LNCaP clone FGC (cell line): Measurements from ENCODE around the gene WWP2.

Source experiments
- DNase-seq: peaks from one replicate; pipeline ENCODE4 v3.0.0-alpha.2; 2011; ENCODE audit warnings: low read depth
- H3K4me3 ChIP-seq: 2 replicates; pipeline ENCODE4 v1.5.1; 2011; ENCODE audit warnings: mild to moderate bottlenecking, low read depth, low read length, control low read depth
- CTCF ChIP-seq: IDR thresholded peaks from 2 replicates; pipeline ENCODE4 v1.5.1; 2012; ENCODE audit warnings: mild to moderate bottlenecking; ENCODE audit not compliant: control insufficient read depth, insufficient read depth; ENCODE audit errors: extremely low read depth

The WWP2 gene

DNA sequence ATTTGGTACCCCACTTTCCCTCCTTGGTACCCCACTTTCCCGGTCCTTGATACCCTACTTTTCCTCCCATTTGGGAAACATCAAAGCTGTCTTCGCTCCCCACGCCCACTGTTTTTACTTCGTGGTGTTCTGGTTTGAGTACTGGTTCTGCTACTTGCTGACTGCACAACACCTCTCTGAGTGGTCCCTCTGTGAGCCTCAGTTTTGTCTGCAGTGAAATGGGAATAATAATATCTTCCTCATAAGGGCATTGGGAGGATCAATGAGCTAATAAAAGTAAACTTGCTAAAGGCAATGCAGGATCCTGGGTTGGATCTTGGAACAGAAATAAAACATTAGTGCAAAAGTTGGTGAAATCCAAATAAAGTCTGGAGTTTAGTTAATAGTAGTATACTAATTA is 119.0 kb downstream of the WWP2 start:
- DNase-seq: no peak
- no peak for TF ChIP-seq CTCF
- H3K4me3 ChIP-seq: no peak overlapping the region

GRCh38 chr16:69883744-69884143 is 121.6 kb downstream of the WWP2 start:
- no peak for DNase-seq

GRCh38 chr16:69885722-69886121 is 123.6 kb downstream of the WWP2 start:
- H3K4me3 ChIP-seq: no peak overlapping the region
- no peak for DNase-seq
- no peak for TF ChIP-seq CTCF

More at GRCh38 chr16:69883744-69884143, 121.6 kb downstream of the WWP2 start:
- H3K4me3 ChIP-seq: no peak overlapping the region
- TF ChIP-seq CTCF: no peak

DNA sequence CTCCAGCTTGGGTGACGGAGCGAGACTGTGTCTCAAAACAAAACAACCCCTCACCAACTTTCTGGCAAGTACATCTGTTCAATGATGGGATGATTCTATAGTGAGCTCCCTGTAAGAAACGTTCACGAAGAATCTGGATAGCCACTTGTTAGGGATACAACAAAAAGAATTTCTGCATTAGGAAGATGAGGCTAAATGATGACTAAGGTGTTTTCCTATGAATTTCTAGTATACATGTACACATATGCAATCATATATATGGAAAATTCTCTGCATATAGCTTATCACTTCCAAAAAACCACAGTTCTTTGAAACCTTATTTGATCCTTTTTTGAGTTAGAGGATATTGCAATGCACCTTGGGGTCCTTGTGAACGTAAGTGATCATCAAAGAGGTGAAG is 124.6 kb downstream of the WWP2 start:
- no peak for DNase-seq
- TF ChIP-seq CTCF: no peak
- H3K4me3 ChIP-seq: no peak overlapping the region

GRCh38 chr16:69888005-69888590 is 126.0 kb downstream of the WWP2 start:
- no peak for TF ChIP-seq CTCF
- no peak for DNase-seq
- no peak overlapping the region for H3K4me3 ChIP-seq

DNA sequence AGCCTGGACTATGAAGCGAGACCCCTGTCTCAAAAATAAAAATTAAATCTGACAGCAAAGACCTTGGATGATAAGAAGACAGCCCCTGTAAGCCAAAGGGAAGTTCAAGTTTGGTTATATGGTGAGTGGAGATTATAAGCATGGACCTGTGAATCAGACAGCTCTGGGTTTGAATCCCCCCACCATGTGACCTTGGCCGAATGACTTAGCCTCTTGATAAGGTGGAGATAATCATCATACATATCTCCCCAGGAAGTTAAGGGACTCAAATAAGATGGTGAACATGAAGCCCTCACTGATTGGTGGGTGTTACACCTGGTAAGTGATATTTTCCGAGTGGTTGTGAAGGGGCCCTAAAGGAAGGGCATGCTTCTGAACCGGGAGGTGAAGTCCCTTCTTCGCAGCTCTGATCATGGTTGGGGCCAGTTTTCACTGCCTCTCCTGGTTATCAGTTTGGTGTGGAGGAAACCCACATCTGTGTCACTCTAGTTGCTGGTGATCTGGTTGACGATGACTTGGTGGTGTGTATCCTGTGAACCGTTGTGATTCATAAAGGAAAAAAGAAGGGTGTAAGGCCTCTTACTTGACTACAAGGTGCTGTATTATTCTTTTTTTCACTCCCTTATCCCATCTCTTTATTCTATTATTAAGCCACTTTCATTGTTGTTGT is 127.3 kb downstream of the WWP2 start:
- no peak for TF ChIP-seq CTCF
- no peak for DNase-seq

More for the DNA sequence above, 127.3 kb downstream of the WWP2 start:
- H3K4me3 ChIP-seq: no peak overlapping the region
